ENCODE measurements around the gene TBX18.

TBX18 gene

DNA sequence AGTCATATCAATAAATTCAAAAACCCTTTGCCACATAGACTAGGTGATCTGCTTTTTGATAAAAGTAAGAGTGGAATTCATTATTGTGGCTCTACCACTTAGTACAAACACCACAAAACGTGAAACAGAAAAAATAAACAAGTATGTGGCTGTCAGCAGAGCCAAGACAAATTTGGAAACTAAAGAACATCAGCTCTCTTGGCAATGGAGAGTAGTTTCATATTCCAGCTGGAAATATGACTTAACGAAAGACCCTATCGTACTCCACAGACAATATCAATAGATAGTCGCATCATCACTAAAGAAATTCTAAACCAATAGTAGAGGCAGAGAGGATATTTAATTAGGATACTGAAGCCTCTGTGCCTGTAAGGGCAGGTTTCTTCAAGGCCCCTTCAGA is 20.8 kb downstream of the TBX18 start:
- DNase-seq = no peak

DNA sequence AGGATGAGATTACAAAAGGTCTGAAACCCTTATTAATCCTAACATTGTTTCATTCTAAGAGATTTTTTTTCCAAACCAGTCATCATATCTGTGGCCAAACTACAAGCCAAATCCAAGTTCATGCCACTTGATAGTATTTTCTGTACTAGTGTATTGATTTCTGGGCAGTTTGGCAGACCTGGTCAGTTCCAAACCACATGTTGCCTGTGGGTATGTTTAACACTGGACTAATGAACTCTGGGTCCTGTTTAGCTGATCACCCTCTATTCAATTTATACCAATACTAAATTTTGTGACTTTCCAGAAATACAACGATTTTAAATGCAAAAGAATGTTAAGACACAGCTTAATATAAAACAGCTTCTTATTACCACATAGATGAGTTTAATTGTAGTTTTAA is 24.0 kb downstream of the TBX18 start:
- no peak for DNase-seq

GRCh38 chr6:84739866-84740208 is 24.6 kb downstream of the TBX18 start:
- no peak for DNase-seq

DNA sequence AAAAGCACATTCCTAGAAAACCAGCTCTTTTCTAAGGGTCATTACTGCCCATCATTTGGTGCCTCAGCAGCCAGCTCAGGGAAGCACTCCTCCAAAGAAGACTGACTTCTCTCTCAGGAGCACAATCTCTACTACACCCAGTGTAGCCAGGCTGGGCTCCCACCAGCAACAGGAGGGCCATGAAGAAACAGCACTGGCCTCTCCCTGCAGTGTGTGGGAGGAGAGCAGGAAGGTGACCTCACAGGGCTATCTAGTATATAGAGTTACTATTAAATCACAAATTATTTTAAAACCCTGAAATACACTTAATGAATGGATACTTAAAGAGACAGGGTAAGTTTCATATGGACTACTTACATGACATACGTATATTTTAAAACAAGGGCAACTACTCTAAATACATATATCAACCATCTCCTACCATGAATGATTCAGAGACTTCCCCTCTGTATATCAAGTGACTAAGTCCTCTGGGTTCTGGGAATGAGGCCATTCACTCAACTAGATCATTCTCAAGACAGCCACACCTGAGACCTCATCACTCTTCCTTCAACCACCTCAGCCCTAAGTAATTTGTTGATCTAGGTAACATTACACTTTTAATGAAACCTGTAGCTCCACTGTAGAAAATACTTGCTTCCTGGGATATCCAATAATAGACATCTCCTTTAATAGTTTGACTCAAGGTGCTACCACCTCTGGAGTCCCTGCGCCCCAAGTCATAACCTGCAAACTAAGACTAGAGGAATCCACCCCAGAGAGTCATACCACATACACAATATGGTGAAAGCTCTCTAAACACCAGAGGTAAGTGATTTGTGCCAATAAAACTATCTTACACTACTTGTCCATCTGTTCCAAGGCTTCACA is 25.2 kb downstream of the TBX18 start:
- no peak for DNase-seq

GRCh38 chr6:84733889-84734288 is 30.5 kb downstream of the TBX18 start:
- DNase-seq = no peak

DNA sequence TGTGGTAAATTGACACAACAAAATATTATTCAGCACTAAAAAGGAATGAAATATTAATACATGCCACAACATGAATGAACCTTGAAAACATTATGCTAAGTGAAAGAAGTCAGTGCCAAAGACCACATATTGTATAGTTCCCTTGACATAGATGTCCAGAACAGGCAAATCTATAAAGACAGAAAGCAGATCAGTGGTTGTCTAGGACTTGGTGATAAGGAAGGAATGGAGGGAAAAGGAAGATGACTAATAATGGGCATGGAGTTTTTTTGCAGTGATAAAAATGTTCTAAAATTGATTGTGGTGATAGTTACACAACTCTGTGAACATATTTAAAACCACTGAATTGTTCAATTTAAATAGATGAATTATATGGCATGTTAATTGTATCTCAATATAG is 32.5 kb downstream of the TBX18 start:
- no peak for DNase-seq

DNA sequence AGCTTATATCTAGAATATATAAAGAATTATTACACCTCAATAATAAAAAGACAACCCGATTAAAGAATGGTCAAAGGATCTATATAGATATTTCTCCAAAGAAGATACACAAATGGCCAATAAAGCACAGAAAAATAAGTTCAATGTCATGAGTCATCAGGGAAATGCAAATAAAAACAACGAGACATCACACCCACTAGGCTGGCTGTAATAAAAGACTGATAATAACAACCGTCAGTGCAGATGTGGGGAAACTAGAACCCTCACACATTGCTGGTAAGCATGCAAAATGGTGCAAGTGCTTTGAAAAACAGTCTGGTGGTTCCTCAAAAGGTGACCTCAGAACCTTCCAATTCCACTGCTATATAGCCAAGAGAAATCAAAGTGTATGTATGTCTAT is 33.0 kb downstream of the TBX18 start:
- no peak for DNase-seq

GRCh38 chr6:84728602-84729001 is 35.8 kb downstream of the TBX18 start:
- no peak for DNase-seq

DNA sequence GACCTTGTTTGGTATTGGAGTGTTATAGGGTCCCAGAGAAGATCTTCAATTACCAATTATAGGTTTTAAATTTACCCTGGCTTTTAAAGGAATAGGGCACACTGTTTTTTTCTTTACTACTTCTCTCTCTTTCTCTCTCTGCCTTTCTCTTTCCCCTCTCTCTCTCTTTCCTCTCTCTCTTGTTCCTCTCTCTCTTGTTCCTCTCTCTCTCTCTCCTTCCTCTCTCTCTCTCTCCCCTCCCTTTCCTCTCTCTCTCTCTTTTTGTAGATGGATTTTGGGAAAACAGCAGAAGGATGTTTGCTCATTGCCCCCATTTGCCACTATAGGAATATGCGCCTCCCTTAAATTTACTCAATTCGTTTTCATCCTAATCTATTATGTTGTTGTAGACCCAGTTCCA is 45.2 kb downstream of the TBX18 start:
- DNase-seq = no peak

DNA sequence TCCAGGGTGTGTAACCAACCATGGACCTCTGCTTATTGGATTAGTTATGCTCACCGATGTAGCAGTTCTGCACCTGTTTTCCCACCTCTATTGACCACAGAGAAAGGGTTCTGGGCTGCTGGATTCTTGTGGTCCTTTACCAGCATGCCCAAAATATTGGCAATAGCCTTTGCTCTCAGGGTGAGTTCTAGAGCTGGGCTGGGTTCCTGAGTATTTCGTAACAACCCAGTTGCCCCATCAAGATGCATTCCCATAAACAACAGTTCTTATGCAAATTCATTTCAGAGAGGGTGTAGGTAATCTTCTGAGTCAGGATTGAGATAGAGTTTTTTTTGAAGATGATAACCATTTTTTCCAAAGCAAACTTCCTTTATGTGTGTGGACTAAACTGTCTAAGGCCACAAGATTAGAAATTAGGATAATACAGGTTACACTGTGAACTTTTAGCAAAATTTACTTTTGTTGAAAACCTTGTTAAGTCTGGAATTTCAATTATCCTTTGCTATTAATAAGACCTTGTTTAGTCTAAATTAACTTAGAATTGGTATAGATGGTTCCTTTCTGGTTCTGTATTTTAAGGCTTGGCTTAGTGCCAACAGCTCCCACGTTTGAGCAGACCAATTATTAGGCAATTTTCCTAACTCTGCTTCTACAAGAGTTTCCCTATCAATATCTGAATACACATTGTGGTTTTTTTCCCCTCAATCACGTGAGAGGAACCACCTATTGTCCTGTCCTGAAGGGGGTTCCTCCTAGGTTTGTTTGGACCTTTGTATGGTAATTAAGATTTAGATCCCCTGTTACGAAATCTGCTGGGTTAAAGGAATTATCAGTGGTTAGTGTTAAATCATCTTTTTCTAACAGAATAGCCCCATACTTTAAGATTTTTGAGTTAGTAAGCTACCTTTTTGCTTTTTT is 46.1 kb downstream of the TBX18 start:
- DNase-seq = no peak

- DNase-seq = no peak
Observed at GRCh38 chr6:84709121-84709520, 55.3 kb downstream of the TBX18 start.

DNA sequence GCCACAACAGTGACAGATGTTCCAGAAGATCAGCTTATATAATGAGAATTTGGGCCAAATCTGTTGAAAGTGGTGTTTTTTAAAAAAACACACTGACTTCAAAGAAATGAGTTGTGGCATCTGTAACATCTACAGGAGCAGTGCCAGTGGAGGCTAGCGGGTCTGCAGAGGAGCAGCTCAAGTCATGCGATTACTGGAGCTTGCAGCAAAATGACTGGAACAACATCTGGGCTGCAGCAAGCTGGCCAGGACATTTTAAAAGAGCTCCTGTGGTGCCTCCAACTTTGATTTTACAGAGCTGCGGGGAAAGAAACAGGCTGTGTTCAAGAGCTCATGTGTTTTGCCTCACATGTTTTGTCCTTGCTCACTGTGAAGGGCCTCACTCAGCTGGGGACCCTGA is 57.2 kb downstream of the TBX18 start:
- no peak for DNase-seq

DNA sequence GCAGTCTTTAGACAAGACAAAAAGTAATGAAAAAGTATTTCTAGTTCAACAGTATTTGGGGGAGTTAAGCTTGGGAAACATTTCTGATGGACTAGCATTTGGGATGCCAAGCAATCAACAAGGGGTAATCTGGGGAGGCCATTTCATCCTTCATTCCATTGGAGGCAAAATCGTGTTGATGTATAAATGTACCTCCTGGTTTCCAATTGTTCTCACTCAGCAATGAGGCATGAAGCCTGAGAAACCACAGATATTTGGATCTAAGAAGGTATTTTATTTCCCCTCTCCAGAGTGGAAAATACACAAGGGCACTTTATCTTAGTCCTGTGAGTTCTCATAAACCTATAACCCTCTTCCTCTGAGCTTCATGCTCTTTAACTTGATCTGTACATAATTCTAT is 68.2 kb downstream of the TBX18 start:
- DNase-seq = no peak

GRCh38 chr6:84691978-84692623 is 72.3 kb downstream of the TBX18 start:
- no peak for DNase-seq

DNA sequence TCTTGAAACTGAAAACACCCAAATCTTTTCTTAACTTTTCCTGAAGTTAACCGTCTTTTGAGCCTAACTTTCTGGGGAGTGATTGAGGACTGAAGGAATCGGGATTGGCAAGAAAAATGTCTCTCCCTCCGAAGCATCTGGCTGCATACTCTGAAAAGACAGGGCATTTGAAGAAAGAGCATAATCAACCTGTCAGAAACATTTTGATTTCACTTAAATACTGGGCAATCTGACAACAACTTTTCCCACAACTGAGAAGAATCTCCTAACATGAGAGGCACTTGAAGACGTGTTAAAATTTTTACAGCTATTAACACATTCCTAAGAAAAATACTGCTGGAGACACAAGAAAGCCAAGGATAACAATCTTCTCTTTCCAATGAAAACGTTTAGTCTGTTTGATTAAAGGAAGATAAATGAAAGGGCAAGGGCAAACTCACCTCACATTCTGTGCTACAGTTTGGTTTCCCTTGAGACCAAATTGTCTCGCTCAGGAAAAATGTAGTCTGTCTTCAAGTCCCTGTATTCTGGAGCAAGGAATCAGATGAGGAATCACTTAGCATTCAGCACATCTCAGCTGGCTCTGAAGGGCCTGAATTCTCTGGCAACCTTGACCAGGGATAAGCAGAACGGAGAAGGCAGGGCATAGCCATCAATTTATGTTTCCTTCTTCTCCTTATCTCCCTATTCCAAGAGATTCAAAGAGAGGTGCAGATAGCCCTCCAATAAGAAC is 76.1 kb downstream of the TBX18 start:
- DNase-seq = no peak

DNA sequence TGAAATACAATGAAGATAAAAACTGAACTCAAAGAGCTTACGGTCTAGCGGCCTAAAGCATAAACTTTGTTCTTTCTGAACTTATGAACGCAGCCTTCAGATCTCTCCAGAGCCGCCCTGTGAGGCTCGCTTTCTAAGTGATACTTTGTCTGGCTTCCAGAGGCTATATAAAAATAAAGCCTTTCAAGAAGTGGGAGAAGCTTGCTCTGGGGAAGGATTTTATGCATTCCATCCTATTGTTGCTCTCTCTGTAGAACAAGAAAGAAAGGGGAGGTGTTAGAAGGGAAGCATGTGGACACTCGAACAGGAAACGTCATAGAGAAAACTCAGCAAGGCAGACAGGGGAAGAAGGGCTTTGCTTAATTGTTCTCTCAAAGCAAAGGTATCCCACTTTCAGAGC is 77.0 kb downstream of the TBX18 start:
- no peak for DNase-seq

DNA sequence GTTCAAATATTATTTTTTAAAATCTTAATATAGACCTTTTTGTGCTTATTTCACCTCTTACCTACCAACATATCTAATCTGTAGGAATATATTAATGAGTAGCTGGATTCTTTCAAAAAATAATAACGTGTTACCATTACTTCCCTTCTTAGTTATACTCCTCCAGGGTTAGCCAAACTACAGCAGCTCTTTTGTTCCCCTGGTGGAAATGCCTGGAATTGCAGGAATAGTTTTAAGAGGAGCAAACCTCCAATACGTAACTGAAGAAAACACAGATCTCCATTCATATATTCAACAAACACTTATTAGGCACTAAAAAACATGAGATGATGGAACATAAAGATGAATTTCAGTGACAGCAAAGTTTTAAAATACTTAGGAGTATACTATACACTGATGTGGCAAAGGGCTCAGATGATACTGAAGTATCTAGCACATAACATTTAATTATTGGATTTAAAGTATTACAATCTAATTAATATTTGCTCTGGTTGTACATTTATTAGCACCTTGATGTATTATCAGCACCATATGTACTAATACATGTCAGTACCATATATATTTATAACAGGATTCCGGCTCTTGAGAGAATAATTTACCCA is 78.3 kb downstream of the TBX18 start:
- no peak for DNase-seq

DNA sequence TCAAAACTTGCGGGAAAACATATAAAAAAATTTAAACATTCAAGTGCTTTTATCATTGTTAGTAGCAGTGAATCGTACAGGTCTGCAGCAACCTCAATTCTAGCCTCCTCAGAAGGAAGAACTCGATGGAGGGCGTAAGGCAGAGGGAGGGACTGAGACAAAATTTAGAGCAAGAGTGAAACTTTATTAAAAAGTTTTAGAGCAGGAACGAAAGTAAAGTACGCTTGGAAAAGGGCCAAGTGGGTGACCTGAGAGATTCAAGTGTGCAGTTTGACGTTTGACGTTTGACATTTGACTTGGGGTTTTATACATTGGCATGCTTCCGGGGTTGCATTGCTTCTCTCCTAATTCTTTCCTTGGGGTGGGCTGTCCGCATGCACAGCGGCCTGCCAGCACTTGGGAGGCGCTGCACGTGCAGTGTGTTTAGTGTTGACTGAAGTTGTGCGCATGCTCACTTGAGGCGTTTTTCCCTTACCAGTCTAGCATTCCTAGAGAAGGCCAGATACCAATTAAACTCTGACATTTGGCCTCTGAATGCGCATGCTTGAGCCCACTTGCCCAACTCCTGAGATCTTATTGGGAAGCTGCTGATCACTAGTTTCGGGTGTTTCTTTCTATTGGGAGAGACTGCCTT is 82.6 kb downstream of the TBX18 start:
- DNase-seq = no peak

DNA sequence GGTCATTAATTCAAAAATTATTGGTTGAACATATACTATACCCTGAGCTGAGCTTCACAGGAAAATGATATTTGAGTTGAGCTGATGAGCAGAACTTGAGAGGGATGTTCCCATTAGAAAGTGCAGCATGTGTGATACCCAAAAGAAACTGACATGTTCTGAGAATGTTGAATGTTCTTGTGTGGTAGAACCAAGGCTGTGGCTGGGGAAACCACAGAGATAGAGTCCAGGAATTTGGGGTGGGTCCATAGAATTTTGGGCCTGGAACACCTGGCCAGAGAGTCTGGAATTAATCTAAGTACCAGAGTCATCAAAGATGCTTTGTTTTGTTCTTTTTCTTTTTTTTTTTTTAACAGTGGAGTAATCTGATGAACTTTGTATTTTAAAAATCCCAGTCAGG is 88.7 kb downstream of the TBX18 start:
- no peak for DNase-seq

DNA sequence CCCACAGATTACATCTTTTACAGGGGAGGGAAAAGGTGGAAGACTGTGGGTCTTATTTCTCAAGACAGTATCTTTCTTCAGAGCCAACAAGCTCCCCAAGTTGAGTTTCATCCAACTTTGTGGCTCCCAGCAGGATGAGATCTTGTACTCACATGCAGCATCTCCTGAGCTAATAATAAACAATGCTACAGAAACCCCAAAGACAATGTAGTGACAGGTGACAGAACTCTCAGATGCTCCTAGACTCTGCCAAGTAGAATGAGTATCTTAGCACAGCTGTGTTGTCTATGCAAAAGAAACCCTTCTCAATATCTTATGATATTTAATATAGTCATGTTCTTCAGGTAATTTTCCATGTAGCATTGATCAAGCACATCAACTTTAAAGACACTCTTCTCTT is 90.0 kb downstream of the TBX18 start:
- no peak for DNase-seq

DNA sequence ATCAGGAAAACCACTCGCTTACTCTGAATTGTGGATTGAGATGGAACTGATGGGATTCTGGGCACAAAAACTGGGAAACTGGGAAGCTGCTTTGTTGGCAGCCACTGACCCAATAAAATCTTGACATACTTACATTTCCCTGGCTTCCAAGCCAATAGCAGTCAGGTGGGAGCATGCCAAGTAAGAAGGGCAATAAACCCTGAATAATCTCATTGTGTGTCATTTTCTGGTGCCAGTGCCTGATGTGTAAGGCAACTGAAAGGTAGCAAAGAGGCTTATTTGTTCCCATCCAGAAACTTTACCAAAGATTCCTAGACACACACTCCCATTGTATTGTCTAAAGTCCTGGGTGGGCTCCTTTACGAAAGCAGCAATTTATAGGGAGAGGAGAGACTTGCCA is 93.2 kb downstream of the TBX18 start:
- no peak for DNase-seq

GRCh38 chr6:84669945-84670344 is 94.5 kb downstream of the TBX18 start:
- no peak for DNase-seq

Measured in activated gamma-delta T cell treated with Interleukin-2 at 50 U/mL for 16 hours (primary cell).